Astrocyte of the spinal cord (primary cell): ENCODE results near the gene TMEM51.
A peak's percentile ranks its signal among the peaks of the same experiment; 100 is the strongest.

Experiments
- DNase-seq: peaks from one replicate; pipeline ENCODE4 v3.0.0; 2011; ENCODE audit warnings: low read depth, low spot score
- H3K4me3 ChIP-seq: 2 replicates; pipeline ENCODE4 v1.5.1; 2011; ENCODE audit warnings: low read depth, mild to moderate bottlenecking, low read length, moderate library complexity
- in situ Hi-C: cut with HindIII; loops from 2 replicates; pipeline ENCODE4 v1.10.0; 2017; ENCODE audit warnings: low sequenced_read_pairs
- TF ChIP-seq, protein P1 (sequence below): IDR thresholded peaks from 2 replicates; pipeline ENCODE4 v1.5.1; 2012; ENCODE audit warnings: low read depth, mild to moderate bottlenecking, low read length, inconsistent platforms

TMEM51 gene

DNA sequence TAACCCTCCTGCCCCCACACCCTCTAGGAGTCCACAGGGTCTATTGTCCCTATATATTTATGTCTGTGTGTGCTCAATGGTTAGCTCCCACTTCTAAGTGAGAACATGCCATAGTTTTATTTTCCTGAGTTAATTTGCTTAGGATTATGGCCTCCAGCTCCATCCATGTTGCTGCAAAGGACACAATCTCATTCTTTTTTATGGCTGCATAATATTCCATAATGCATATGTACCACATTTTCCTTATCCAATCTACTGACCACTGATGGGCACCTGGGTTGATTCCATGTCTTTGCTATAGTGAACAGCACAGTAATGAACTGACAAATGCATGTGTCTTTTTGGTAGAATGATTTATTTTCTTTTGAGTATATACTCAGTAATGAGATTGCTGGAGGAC is 80.1 kb downstream of the TMEM51 start:
- H3K4me3 ChIP-seq: no peak overlapping the region
- in situ Hi-C loops: no loop called here
- no peak for DNase-seq
- TF ChIP-seq, protein P1, sequence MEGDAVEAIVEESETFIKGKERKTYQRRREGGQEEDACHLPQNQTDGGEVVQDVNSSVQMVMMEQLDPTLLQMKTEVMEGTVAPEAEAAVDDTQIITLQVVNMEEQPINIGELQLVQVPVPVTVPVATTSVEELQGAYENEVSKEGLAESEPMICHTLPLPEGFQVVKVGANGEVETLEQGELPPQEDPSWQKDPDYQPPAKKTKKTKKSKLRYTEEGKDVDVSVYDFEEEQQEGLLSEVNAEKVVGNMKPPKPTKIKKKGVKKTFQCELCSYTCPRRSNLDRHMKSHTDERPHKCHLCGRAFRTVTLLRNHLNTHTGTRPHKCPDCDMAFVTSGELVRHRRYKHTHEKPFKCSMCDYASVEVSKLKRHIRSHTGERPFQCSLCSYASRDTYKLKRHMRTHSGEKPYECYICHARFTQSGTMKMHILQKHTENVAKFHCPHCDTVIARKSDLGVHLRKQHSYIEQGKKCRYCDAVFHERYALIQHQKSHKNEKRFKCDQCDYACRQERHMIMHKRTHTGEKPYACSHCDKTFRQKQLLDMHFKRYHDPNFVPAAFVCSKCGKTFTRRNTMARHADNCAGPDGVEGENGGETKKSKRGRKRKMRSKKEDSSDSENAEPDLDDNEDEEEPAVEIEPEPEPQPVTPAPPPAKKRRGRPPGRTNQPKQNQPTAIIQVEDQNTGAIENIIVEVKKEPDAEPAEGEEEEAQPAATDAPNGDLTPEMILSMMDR: no peak

DNA sequence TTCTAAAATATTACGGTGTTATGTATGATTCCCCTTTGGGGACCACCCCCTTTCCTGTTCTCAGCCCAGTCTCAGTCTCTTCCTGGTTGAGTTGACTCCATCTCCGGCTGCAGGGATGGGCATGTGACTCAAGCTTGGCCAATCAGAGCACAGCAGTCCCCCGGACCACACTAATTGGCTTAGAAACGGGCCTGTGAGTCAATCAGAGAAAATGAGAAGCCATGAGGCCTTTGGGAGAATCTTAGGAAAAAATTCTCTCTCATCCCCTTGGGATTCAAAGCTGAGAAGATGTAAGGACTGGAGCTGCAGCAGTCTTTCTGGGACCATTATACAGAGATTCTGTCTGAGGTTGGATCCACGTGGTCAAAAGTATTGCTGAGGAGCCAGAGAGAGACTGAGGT is 82.8 kb downstream of the TMEM51 start:
- in situ Hi-C loops: no loop called here
- no peak overlapping the region for H3K4me3 ChIP-seq
- DNase-seq: no peak
- TF ChIP-seq, protein P1: no peak

DNA sequence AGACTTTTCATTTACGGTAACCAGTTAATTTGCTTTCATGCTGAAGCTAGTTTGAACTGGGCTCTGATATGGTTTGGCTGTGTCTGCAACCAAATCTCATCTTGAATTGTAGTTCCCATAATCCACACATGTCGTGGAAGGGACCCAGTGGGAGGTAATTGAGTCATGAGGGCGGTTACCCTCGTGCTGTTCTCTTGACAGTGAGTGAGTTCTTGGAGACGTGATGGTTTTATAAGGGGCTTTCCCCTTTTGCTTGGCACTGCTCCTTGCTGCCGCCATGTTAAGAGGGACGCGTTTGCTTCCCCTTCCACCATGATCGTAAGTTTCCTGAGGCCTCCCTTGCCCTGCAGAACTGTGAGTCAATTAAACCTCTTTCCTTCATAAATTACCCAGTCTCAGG is 83.2 kb downstream of the TMEM51 start:
- DNase-seq: peak; percentile 32
- H3K4me3 ChIP-seq: no peak overlapping the region
- in situ Hi-C loops: no loop called here

DNA sequence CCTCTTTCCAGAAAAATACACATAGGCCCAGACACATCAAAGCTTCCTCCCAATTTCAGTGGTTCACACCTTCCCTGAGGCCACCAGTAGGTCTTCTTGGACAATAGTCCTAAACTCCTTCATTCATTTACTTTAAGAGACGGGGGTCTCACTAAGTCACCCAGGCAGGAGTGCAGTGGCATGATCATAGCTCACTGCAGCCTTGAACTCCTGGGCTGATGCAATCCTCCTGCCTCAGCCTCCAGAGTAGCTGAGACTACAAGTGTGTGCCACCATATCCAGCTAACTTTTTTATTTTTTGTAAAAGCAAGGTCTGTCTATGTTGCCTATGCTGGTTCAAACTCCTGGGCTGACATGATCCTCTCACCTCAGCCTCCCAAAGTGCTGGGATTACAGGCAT is 85.2 kb downstream of the TMEM51 start:
- TF ChIP-seq, protein P1: no peak
- in situ Hi-C loops: no loop called here
- H3K4me3 ChIP-seq: no peak overlapping the region
- DNase-seq: no peak

More for the DNA sequence above, 83.2 kb downstream of the TMEM51 start:
- TF ChIP-seq, protein P1: no peak

DNA sequence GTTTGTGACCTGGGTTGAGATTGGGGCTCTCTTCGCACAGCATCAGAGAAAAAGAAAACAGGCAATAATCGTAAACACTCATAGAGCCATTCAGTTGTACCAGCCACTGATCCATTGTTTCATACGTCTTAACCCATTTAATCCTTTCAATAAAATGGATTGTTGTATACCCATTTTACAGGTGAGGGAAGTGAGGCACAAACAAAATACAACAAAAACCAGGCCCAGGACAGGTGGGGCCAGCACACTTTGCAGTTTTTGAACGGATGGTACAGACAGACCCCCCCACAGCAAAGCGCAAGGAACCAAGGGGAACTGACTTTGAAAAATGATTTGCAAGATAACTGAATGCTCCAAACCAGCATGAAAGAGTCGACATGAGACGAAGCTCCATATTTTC is 89.2 kb downstream of the TMEM51 start:
- no peak for DNase-seq
- H3K4me3 ChIP-seq: no peak overlapping the region
- in situ Hi-C loops: no loop called here
- TF ChIP-seq, protein P1: no peak

DNA sequence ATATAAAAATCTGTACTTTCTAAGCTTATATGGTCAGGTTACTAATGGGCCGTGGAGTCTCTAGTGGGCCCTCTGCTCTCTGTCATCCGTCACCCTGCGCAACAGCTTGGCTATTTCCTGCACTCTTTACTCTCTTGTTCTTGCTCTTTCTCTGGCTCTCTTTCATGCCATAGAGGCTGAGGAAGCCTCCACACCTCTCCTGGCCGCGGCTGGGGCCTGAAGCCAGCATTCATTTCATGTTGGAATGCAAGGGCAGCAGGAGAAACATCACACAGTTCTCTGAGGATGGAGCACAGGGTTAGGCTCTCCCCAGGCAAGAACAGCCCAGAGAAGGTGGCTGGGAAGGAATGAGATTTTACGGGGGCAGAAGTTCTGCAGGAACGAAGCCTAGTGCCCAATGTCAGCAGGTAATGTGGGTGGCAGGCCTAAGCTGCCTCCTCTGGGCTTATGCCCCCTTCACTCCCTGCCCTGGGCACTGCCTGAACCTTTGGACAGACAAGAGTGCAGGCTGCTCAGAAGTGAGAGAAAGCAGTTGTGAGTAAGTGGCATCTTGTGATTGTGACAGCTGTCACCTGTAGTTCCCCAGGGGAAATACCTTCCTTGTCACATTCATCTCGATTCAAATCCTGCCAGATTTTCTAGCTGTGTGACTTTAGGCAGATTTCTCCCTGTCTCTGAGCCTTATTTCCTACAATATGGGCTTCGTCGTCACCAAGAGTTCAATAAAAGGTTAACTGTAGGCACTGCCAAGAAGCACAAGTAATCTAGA is 89.9 kb downstream of the TMEM51 start:
- no peak for DNase-seq
- in situ Hi-C loops: no loop called here
- TF ChIP-seq, protein P1: no peak
- H3K4me3 ChIP-seq: no peak overlapping the region

DNA sequence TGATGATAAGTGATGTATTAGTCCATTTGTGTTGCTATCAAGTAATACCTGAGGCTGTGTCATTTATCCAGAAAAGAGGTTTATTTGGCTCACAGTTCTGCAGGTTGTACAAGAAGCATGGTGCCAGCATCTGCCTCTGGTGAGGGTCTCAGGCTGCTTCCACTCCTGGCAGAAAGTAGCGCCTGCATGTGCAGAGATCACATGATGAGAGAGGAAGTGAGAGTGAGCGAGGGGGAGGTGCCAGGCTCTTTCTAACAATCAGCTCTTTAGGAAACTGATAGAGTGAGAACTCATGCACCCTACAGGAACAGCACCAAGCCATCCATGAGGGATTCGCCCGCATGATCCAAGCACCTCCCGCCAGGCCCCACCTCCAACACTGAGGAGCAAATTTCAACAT is 91.3 kb downstream of the TMEM51 start:
- DNase-seq: no peak
- in situ Hi-C loops: no loop called here
- H3K4me3 ChIP-seq: no peak overlapping the region
- TF ChIP-seq, protein P1: no peak
